Measurements from ENCODE around the gene GPR89A.
"Not testable (repeated sequence)": the region's sequence is repeated elsewhere in the genome, so short reads cannot be mapped to it uniquely, and the experiment has no call there.

Gene GPR89A

GRCh38 chr1:145607833-145608733 is at the start of gene GPR89A:
TSS of gene GPR89A (plus strand) at chr1:145607988. CDS start at chr1:145608134, 146 bp downstream.
- DNase-seq: peak; percentile 81

GRCh38 chr1:145586820-145587219 is 21.0 kb upstream of the GPR89A start:
- not testable (repeated sequence) for DNase-seq

GRCh38 chr1:145590806-145591205 is 17.0 kb upstream of the GPR89A start:
- not testable (repeated sequence) for DNase-seq

- DNase-seq: not testable (repeated sequence)
Measured at GRCh38 chr1:145592347-145592746, 15.4 kb upstream of the GPR89A start.

- DNase-seq: not testable (repeated sequence)
Measured at GRCh38 chr1:145595421-145595820, 12.4 kb upstream of the GPR89A start.

- not testable (repeated sequence) for DNase-seq
Measured at GRCh38 chr1:145596236-145596635, 11.6 kb upstream of the GPR89A start.

GRCh38 chr1:145599426-145599825 is 8.4 kb upstream of the GPR89A start:
- not testable (repeated sequence) for DNase-seq

- DNase-seq: no peak
Measured at GRCh38 chr1:145601593-145601992, 6.2 kb upstream of the GPR89A start.

- not testable (repeated sequence) for DNase-seq
Measured at GRCh38 chr1:145606840-145607239, 948 bp upstream of the GPR89A start.

GRCh38 chr1:145607289-145607688 is 499 bp upstream of the GPR89A start:
- DNase-seq: not testable (repeated sequence)

- not testable (repeated sequence) for DNase-seq
Measured at GRCh38 chr1:145610744-145611143, 3.0 kb downstream of the GPR89A start.

- not testable (repeated sequence) for DNase-seq
Measured at GRCh38 chr1:145620073-145620472, 12.3 kb downstream of the GPR89A start.

- not testable (repeated sequence) for DNase-seq
Measured at GRCh38 chr1:145622177-145622576, 14.4 kb downstream of the GPR89A start.

GRCh38 chr1:145636237-145636636 is 28.4 kb downstream of the GPR89A start:
- DNase-seq: not testable (repeated sequence)

GRCh38 chr1:145641886-145642285 is 34.1 kb downstream of the GPR89A start:
- DNase-seq: not testable (repeated sequence)

- DNase-seq: not testable (repeated sequence)
Measured at GRCh38 chr1:145643990-145644389, 36.2 kb downstream of the GPR89A start.

- DNase-seq: not testable (repeated sequence)
Measured at GRCh38 chr1:145656245-145656943, 48.6 kb downstream of the GPR89A start.

- not testable (repeated sequence) for DNase-seq
Measured at GRCh38 chr1:145662502-145662901, 54.7 kb downstream of the GPR89A start.

GRCh38 chr1:145665015-145665414 is 57.2 kb downstream of the GPR89A start:
- not testable (repeated sequence) for DNase-seq

- DNase-seq: not testable (repeated sequence)
Measured at GRCh38 chr1:145670995-145671745, 63.4 kb downstream of the GPR89A start.

GRCh38 chr1:145673217-145673616 is 65.4 kb downstream of the GPR89A start:
- DNase-seq: not testable (repeated sequence)

- DNase-seq: not testable (repeated sequence)
Measured at GRCh38 chr1:145684858-145685257, 77.1 kb downstream of the GPR89A start.

- DNase-seq: not testable (repeated sequence)
Measured at GRCh38 chr1:145686078-145686477, 78.3 kb downstream of the GPR89A start.

Data from NCI-H510A (cell line).